AG10803 (cell line): Measurements from ENCODE around the gene PDGFB.

Experiments
- DNase-seq: peaks from one replicate; pipeline ENCODE4 v3.0.0; 2010; ENCODE audit warnings: low read depth
- H3K4me3 ChIP-seq: 2 replicates; pipeline ENCODE4 v1.5.1; 2011; ENCODE audit warnings: mild to moderate bottlenecking, low read length, control low read depth
- TF ChIP-seq, protein P1 (sequence below): conservative IDR thresholded peaks from 2 replicates; pipeline ENCODE4 v1.5.1; 2011; ENCODE audit warnings: mild to moderate bottlenecking, low read length, control low read depth, inconsistent platforms

The PDGFB gene

GRCh38 chr22:39181778-39182177, 63.0 kb downstream of the PDGFB start:
- TF ChIP-seq, protein P1, sequence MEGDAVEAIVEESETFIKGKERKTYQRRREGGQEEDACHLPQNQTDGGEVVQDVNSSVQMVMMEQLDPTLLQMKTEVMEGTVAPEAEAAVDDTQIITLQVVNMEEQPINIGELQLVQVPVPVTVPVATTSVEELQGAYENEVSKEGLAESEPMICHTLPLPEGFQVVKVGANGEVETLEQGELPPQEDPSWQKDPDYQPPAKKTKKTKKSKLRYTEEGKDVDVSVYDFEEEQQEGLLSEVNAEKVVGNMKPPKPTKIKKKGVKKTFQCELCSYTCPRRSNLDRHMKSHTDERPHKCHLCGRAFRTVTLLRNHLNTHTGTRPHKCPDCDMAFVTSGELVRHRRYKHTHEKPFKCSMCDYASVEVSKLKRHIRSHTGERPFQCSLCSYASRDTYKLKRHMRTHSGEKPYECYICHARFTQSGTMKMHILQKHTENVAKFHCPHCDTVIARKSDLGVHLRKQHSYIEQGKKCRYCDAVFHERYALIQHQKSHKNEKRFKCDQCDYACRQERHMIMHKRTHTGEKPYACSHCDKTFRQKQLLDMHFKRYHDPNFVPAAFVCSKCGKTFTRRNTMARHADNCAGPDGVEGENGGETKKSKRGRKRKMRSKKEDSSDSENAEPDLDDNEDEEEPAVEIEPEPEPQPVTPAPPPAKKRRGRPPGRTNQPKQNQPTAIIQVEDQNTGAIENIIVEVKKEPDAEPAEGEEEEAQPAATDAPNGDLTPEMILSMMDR = no peak
- no peak for DNase-seq
- H3K4me3 ChIP-seq = no peak overlapping the region

DNA sequence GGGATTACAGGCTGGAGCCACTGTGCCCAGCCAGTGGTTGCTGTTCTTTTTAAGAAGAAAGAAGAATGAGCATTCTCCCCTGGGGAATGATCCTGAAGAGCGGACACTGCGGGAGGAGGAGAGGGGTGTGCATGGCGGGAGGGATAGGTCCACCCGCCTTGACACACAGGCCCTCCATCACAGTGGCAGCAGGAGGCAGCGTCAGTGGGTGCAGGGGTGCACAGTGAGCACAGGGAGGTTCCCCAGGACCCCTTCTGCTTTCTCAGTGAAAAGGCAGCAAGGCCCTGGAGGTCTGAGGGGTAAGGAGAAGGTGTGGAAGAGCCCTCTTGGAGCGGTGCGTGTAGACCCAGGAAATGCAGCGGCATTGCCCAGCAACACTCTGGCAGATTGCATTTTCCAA, 63.4 kb downstream of the PDGFB start:
- TF ChIP-seq, protein P1 = no peak
- no peak for DNase-seq

GRCh38 chr22:39179841-39180335, 64.9 kb downstream of the PDGFB start:
- H3K4me3 ChIP-seq = no peak overlapping the region
- TF ChIP-seq, protein P1 = no peak
- DNase-seq = no peak

More for the DNA sequence above, 63.4 kb downstream of the PDGFB start:
- no peak overlapping the region for H3K4me3 ChIP-seq

- DNase-seq = no peak
- TF ChIP-seq, protein P1 = no peak
- no peak overlapping the region for H3K4me3 ChIP-seq
Observed at GRCh38 chr22:39179401-39179827, 65.4 kb downstream of the PDGFB start.

DNA sequence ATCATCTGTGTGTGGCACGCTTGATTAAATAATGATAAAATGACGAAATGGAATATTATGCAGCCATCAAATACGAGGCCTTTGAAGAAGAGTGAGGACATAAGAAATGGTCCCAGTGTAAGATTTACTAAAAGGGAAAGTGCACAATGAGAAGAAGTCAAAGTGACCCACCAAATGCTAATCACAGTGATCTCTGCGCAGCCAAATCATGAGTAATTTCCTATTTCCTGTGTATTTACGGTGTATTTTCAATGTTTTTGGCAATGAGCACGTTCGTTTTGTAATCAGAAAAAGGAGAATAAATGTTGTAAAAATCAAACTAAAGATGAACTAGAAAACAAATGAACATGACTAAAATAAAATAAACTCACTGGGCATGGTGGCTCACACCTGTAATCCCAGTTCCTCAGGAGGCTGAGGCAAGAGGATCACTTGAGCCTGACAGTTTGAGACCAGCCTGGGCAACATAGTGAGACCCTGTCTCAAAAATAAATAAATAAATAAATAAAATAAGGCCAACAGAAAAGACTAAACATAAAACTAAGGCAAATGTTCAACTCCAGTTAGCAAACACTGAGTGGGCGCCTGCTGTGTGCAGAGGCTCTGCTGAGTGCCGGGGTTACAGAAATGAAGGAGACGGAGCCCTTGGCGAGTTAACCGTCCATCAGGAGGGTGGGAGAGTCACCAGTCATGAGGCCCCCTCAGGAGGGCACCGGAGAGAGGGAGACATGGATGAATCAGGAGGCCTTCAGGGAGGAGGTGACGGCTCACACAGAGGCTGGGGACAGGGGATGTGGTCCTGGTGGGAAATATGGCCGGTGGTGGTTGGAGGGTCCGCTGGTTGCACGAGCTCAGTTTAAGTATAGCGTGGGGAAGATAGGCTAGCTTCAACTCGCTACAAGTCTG, 66.3 kb downstream of the PDGFB start:
- TF ChIP-seq, protein P1 = no peak
- H3K4me3 ChIP-seq = no peak overlapping the region
- peak; percentile 45 for DNase-seq

- TF ChIP-seq, protein P1 = no peak
- DNase-seq = no peak
- no peak overlapping the region for H3K4me3 ChIP-seq
Observed at GRCh38 chr22:39177791-39178190, 67.0 kb downstream of the PDGFB start.

GRCh38 chr22:39177456-39177775, 67.4 kb downstream of the PDGFB start:
- H3K4me3 ChIP-seq = no peak overlapping the region
- no peak for DNase-seq
- TF ChIP-seq, protein P1 = no peak
